GM19328 (cell line): ENCODE measurements around the gene POU4F3.

Source experiments
- ATAC-seq: cut with Tn5 transposase; IDR thresholded peaks from one replicate; pipeline ENCODE4 v1.9.1; 2021; ENCODE audit warnings: mild to moderate bottlenecking, moderate library complexity; ENCODE audit not compliant: unreplicated experiment

The POU4F3 gene

GRCh38 chr5:146390469-146390868, 51.8 kb downstream of the POU4F3 start:
- no peak for ATAC-seq
